WTC11 (cell line): ENCODE data around the gene NECTIN1. TPM values are rescaled to one million over a fixed set of nuclear protein-coding genes. Genes with fewer than 3 reads are reported as not detected.

ENCODE experiments used
- ATAC-seq: fragments of 200-7000 bp; cut with Tn5 transposase; 2 replicates; pipeline ENCODE4 v1.10.0; 2021; ENCODE audit warnings: mild to moderate bottlenecking, moderate library complexity
- CTCF ChIA-PET: fragments of 300-600 bp; sonication (Branson Sonifier 250); formaldehyde crosslinking; loops from one replicate; lab custom pipeline; 2021; ENCODE audit warnings: antibody characterized with exemption; lab: Charles Lee
- POLR2A ChIA-PET: fragments of 350-600 bp; sonication (Branson Sonifier 250); formaldehyde crosslinking; loops from one replicate; lab custom pipeline; 2021; ENCODE audit warnings: antibody characterized with exemption; lab: Charles Lee
- DNase-seq: peaks from one replicate; pipeline ENCODE4 v3.0.0; 2021; ENCODE audit warnings: low spot score
- H3K27ac Mint-ChIP-seq: 2 replicates; pipeline ENCODE4 v1.8.0; 2021; ENCODE audit warnings: mixed read lengths
- H3K27me3 Mint-ChIP-seq: 2 replicates; pipeline ENCODE4 v1.8.0; 2021; ENCODE audit warnings: low read depth, mild to moderate bottlenecking, moderate library complexity, mixed read lengths
- H3K36me3 Mint-ChIP-seq: 2 replicates; pipeline ENCODE4 v1.8.0; 2021; ENCODE audit warnings: mixed read lengths
- H3K4me1 Mint-ChIP-seq: 2 replicates; pipeline ENCODE4 v1.8.0; 2022; ENCODE audit warnings: mixed read lengths
- H3K4me3 Mint-ChIP-seq: 2 replicates; pipeline ENCODE4 v1.8.0; 2021; ENCODE audit warnings: mild to moderate bottlenecking, moderate library complexity, mixed read lengths
- H3K9me3 Mint-ChIP-seq: 2 replicates; pipeline ENCODE4 v1.8.0; 2021; ENCODE audit warnings: mixed read lengths
- AR ChIP-seq: fragments of 250-450 bp; sonication (Bioruptor Pico); IDR thresholded peaks from 2 replicates; pipeline ENCODE4 v1.9.0; 2021; ENCODE audit warnings: mild to moderate bottlenecking
- ATF1 ChIP-seq: sonication (generic); formaldehyde crosslinking; IDR thresholded peaks from 2 replicates; pipeline ENCODE4 v1.8.1; 2023; ENCODE audit warnings: mild to moderate bottlenecking, moderate library complexity, missing genetic modification reagents
- CREB1 ChIP-seq: sonication (generic); formaldehyde crosslinking; IDR thresholded peaks from 2 replicates; pipeline ENCODE4 v1.8.0; 2023; ENCODE audit warnings: mild to moderate bottlenecking, missing genetic modification reagents
- EMX1 ChIP-seq: fragments of 250-450 bp; sonication (Bioruptor Pico); IDR thresholded peaks from 2 replicates; pipeline ENCODE4 v1.8.0; 2021; ENCODE audit warnings: mild to moderate bottlenecking
- FOXP1 ChIP-seq: sonication (generic); formaldehyde crosslinking; IDR thresholded peaks from 2 replicates; pipeline ENCODE4 v1.8.0; 2022; ENCODE audit warnings: missing genetic modification reagents, mild to moderate bottlenecking, moderate library complexity, borderline replicate concordance
- JAZF1 ChIP-seq: fragments of 250-450 bp; sonication (Bioruptor Pico); IDR thresholded peaks from 2 replicates; pipeline ENCODE4 v1.9.0; 2021; ENCODE audit warnings: moderate library complexity, mild to moderate bottlenecking, inconsistent platforms
- NFATC4 ChIP-seq: fragments of 250-450 bp; sonication (Bioruptor Pico); IDR thresholded peaks from 2 replicates; pipeline ENCODE4 v1.9.0; 2021; ENCODE audit warnings: mild to moderate bottlenecking
- NFE2L1 ChIP-seq: sonication (generic); formaldehyde crosslinking; IDR thresholded peaks from 2 replicates; pipeline ENCODE4 v1.8.1; 2023; ENCODE audit warnings: missing genetic modification reagents
- NR2C2 ChIP-seq: sonication (generic); formaldehyde crosslinking; IDR thresholded peaks from 2 replicates; pipeline ENCODE4 v1.8.0; 2022; ENCODE audit warnings: mild to moderate bottlenecking, missing genetic modification reagents
- NR3C1 ChIP-seq: sonication (generic); formaldehyde crosslinking; conservative IDR thresholded peaks from 2 replicates; pipeline ENCODE4 v1.8.1; 2023; ENCODE audit warnings: low read depth, mild to moderate bottlenecking, missing genetic modification reagents
- PRDM15 ChIP-seq: sonication (generic); formaldehyde crosslinking; IDR thresholded peaks from 2 replicates; pipeline ENCODE4 v1.8.0; 2022; ENCODE audit warnings: missing genetic modification reagents
- SMAD4 ChIP-seq: sonication (generic); formaldehyde crosslinking; IDR thresholded peaks from 2 replicates; pipeline ENCODE4 v1.8.0; 2022; ENCODE audit warnings: mild to moderate bottlenecking, missing genetic modification reagents
- TEAD4 ChIP-seq: sonication (generic); formaldehyde crosslinking; IDR thresholded peaks from 2 replicates; pipeline ENCODE4 v1.8.0; 2022; ENCODE audit warnings: mild to moderate bottlenecking, missing genetic modification reagents
- USF1 ChIP-seq: sonication (generic); formaldehyde crosslinking; IDR thresholded peaks from 2 replicates; pipeline ENCODE4 v1.8.0; 2022; ENCODE audit warnings: mild to moderate bottlenecking, missing genetic modification reagents
- ZNF232 ChIP-seq: sonication (generic); formaldehyde crosslinking; IDR thresholded peaks from 2 replicates; pipeline ENCODE4 v1.8.0; 2022; ENCODE audit warnings: mild to moderate bottlenecking, missing genetic modification reagents
- ZNF671 ChIP-seq: fragments of 250-450 bp; sonication (Bioruptor Pico); IDR thresholded peaks from 2 replicates; pipeline ENCODE4 v1.8.0; 2021; ENCODE audit warnings: mild to moderate bottlenecking
- total RNA-seq: library from RNA; stranded (reverse); gene quantifications from 3 replicates; pipeline ENCODE4 v1.2.3, GENCODE V29; 2021
- TF ChIP-seq, protein P1 (sequence below): sonication (generic); formaldehyde crosslinking; IDR thresholded peaks from 2 replicates; pipeline ENCODE4 v1.8.0; 2022; ENCODE audit warnings: mild to moderate bottlenecking, missing genetic modification reagents
- TF ChIP-seq, protein P2 (sequence below): fragments of 250-450 bp; sonication (Bioruptor Pico); IDR thresholded peaks from 2 replicates; pipeline ENCODE4 v1.9.0; 2021; ENCODE audit warnings: mild to moderate bottlenecking, borderline replicate concordance
- TF ChIP-seq, protein P3 (sequence below): sonication (generic); formaldehyde crosslinking; IDR thresholded peaks from 2 replicates; pipeline ENCODE4 v1.8.1; 2023; ENCODE audit warnings: mild to moderate bottlenecking, missing genetic modification reagents

The NECTIN1 gene
- total RNA-seq, 1 experiment from 2014 or later = 86.2 TPM

- DNase-seq = no peak
- Mint-ChIP-seq H3K36me3 (no peaks in the 10 kb centered on the region), H3K4me1 (peaks cover 81% of the 10 kb centered on the region), H3K4me3 (no peak overlapping the region), H3K27me3 (no peaks in the 10 kb centered on the region; the same call in 1 of the 2 replicates), H3K9me3 (no peaks in the 10 kb centered on the region), H3K27ac (no peak overlapping the region)
- CTCF ChIA-PET = interaction anchor here (4.6 kb wide), 1 partner anchor 15 kb away, joined by 19 read pairs; the partner anchor contains the start of gene NECTIN1
- POLR2A ChIA-PET = no interaction called here
- no peak for ATAC-seq
- TF ChIP-seq AR (CRISPR knock-in tag) = no peak
- no peak for TF ChIP-seq PRDM15 (CRISPR knock-in tag)
- TF ChIP-seq, protein P1, sequence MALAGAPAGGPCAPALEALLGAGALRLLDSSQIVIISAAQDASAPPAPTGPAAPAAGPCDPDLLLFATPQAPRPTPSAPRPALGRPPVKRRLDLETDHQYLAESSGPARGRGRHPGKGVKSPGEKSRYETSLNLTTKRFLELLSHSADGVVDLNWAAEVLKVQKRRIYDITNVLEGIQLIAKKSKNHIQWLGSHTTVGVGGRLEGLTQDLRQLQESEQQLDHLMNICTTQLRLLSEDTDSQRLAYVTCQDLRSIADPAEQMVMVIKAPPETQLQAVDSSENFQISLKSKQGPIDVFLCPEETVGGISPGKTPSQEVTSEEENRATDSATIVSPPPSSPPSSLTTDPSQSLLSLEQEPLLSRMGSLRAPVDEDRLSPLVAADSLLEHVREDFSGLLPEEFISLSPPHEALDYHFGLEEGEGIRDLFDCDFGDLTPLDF = no peak
- no peak for TF ChIP-seq NFATC4 (CRISPR knock-in tag)
- no peak for TF ChIP-seq JAZF1 (CRISPR knock-in tag)
- TF ChIP-seq EMX1 (CRISPR knock-in tag) = no peak
- TF ChIP-seq TEAD4 (CRISPR knock-in tag) = no peak
- no peak for TF ChIP-seq USF1 (CRISPR knock-in tag)
- TF ChIP-seq NFE2L1 = no peak
- TF ChIP-seq, protein P2, sequence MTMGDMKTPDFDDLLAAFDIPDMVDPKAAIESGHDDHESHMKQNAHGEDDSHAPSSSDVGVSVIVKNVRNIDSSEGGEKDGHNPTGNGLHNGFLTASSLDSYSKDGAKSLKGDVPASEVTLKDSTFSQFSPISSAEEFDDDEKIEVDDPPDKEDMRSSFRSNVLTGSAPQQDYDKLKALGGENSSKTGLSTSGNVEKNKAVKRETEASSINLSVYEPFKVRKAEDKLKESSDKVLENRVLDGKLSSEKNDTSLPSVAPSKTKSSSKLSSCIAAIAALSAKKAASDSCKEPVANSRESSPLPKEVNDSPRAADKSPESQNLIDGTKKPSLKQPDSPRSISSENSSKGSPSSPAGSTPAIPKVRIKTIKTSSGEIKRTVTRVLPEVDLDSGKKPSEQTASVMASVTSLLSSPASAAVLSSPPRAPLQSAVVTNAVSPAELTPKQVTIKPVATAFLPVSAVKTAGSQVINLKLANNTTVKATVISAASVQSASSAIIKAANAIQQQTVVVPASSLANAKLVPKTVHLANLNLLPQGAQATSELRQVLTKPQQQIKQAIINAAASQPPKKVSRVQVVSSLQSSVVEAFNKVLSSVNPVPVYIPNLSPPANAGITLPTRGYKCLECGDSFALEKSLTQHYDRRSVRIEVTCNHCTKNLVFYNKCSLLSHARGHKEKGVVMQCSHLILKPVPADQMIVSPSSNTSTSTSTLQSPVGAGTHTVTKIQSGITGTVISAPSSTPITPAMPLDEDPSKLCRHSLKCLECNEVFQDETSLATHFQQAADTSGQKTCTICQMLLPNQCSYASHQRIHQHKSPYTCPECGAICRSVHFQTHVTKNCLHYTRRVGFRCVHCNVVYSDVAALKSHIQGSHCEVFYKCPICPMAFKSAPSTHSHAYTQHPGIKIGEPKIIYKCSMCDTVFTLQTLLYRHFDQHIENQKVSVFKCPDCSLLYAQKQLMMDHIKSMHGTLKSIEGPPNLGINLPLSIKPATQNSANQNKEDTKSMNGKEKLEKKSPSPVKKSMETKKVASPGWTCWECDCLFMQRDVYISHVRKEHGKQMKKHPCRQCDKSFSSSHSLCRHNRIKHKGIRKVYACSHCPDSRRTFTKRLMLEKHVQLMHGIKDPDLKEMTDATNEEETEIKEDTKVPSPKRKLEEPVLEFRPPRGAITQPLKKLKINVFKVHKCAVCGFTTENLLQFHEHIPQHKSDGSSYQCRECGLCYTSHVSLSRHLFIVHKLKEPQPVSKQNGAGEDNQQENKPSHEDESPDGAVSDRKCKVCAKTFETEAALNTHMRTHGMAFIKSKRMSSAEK (CRISPR knock-in tag) = no peak
- TF ChIP-seq CREB1 (CRISPR knock-in tag) = no peak
- no peak for TF ChIP-seq NR3C1 (CRISPR knock-in tag)
- no peak for TF ChIP-seq NR2C2 (CRISPR knock-in tag)
- TF ChIP-seq ZNF232 (CRISPR knock-in tag) = no peak
- TF ChIP-seq, protein P3, sequence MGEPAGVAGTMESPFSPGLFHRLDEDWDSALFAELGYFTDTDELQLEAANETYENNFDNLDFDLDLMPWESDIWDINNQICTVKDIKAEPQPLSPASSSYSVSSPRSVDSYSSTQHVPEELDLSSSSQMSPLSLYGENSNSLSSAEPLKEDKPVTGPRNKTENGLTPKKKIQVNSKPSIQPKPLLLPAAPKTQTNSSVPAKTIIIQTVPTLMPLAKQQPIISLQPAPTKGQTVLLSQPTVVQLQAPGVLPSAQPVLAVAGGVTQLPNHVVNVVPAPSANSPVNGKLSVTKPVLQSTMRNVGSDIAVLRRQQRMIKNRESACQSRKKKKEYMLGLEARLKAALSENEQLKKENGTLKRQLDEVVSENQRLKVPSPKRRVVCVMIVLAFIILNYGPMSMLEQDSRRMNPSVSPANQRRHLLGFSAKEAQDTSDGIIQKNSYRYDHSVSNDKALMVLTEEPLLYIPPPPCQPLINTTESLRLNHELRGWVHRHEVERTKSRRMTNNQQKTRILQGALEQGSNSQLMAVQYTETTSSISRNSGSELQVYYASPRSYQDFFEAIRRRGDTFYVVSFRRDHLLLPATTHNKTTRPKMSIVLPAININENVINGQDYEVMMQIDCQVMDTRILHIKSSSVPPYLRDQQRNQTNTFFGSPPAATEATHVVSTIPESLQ = no peak
- no peak for TF ChIP-seq ATF1 (CRISPR knock-in tag)
- TF ChIP-seq SMAD4 (CRISPR knock-in tag) = no peak
- no peak for TF ChIP-seq FOXP1
- TF ChIP-seq ZNF671 = no peak
Measured at GRCh38 chr11:119714590-119714989, 14.4 kb downstream of the NECTIN1 start.
